D721Med (cell line): ENCODE measurements around the gene ARAP2.
A peak's percentile ranks its signal among the peaks of the same experiment; 100 is the strongest.

Source experiments
- DNase-seq: peaks from one replicate; pipeline ENCODE4 v3.0.0; 2011; ENCODE audit warnings: low spot score; ENCODE audit not compliant: insufficient read length
- FAIRE-seq: peaks from 2 replicates; lab custom pipeline; 2011; peaks lifted over from hg19 to GRCh38; lab: Jason Lieb, UNC
- TF ChIP-seq, protein P1 (sequence below): IDR thresholded peaks from 2 replicates; pipeline ENCODE4 v1.5.1; 2012; ENCODE audit warnings: mild to moderate bottlenecking, control low read depth; ENCODE audit not compliant: insufficient read depth; ENCODE audit errors: missing control alignments

ARAP2 gene

DNA sequence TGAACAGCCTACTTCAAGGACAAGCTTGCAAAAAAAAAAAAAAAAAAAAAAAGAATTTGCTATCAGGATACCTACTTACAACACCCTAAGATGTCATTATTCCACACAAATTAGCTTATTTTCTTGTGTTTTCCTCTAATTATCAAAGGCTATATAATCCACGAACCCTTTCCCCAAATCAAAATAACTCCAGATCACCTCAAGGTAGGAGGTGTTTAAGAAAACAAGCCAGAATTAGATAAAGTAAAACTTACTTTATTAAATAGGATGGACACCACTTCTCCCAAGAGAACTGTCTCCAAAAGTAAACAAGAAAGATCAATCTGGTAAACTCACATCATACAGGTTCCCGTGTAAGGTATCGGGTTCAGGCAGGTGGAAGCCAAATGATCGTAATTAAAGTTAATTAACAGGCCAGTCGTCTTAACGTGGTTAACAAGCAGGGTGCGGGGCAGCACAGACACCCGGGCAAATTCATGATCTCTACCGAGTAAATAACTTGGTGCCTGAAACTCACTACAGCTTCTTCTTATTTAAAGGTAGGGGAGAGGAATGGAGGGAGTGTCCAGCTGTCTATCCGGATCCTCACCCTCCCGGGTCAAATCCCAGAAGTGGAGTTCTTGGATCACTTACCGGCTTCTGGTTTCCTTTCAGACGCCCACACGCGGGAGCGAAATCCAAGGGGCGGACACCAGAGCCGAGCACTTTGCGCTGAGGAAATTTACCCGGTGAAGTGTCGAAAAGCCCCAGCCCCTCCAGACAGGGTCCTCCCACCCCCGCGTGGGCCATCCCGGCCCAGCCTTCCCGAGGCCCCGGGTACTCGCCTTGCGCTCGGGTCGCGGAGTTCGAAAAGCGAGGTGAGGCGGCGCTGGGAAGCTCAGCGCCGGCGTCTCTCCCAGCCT lies 708 bp downstream of the ARAP2 start:
- no peak for FAIRE-seq
- TF ChIP-seq, protein P1, sequence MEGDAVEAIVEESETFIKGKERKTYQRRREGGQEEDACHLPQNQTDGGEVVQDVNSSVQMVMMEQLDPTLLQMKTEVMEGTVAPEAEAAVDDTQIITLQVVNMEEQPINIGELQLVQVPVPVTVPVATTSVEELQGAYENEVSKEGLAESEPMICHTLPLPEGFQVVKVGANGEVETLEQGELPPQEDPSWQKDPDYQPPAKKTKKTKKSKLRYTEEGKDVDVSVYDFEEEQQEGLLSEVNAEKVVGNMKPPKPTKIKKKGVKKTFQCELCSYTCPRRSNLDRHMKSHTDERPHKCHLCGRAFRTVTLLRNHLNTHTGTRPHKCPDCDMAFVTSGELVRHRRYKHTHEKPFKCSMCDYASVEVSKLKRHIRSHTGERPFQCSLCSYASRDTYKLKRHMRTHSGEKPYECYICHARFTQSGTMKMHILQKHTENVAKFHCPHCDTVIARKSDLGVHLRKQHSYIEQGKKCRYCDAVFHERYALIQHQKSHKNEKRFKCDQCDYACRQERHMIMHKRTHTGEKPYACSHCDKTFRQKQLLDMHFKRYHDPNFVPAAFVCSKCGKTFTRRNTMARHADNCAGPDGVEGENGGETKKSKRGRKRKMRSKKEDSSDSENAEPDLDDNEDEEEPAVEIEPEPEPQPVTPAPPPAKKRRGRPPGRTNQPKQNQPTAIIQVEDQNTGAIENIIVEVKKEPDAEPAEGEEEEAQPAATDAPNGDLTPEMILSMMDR = no peak
- no peak for DNase-seq

DNA sequence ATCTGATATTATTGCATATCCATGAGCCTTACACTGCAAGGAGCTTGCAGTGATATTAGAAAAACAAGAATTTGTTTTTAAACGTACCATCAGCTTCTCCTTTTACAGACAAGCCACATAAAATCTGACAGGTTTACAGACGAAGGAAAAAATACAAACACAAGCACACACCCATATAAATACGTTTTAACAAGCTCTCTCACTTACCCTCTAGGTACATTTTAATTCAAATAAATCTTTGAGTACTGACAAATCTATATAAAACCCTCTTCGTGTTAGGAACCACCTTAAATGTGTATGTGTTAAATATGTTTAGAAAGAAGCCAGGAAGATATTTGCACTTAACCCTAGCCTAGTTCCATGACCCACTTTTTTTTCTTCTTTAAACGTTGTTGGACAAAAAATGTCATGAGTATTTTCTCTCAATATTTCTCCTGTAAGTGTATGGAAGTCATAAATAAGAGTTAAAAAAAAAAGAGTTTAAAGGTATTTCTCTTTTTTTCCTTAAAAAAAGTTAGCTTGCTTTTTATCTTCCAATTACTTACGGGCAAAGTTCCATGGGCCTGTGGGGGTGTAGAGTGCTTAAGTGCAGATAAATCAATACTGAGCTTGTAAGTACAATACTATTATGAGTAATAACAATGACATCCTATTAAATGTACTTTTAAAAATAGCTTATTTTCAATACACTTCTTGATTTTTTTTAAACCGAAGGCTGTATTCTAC lies 1.5 kb downstream of the ARAP2 start:
- TF ChIP-seq, protein P1 = no peak
- DNase-seq = no peak
- FAIRE-seq = peak; percentile 53

DNA sequence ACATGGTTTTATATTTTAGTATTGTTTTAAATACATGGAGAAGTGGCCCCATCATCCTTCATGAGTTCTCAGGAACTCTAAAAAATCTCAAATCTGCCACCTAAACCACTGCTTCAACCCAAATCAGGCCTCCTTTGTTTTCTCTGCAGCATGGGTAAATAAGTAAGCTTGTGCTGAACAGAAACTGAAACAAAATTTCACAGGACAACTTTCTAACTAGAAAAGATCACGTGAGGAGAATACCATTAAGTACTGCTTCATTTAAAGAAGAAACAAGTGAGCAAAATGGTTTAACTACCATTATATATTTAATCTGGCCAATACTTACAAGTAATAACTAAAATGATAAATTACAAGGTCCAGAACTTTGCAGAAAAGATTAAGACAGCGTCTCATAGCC lies 2.5 kb downstream of the ARAP2 start:
- TF ChIP-seq, protein P1 = no peak
- FAIRE-seq (no peak), DNase-seq (no peak)

DNA sequence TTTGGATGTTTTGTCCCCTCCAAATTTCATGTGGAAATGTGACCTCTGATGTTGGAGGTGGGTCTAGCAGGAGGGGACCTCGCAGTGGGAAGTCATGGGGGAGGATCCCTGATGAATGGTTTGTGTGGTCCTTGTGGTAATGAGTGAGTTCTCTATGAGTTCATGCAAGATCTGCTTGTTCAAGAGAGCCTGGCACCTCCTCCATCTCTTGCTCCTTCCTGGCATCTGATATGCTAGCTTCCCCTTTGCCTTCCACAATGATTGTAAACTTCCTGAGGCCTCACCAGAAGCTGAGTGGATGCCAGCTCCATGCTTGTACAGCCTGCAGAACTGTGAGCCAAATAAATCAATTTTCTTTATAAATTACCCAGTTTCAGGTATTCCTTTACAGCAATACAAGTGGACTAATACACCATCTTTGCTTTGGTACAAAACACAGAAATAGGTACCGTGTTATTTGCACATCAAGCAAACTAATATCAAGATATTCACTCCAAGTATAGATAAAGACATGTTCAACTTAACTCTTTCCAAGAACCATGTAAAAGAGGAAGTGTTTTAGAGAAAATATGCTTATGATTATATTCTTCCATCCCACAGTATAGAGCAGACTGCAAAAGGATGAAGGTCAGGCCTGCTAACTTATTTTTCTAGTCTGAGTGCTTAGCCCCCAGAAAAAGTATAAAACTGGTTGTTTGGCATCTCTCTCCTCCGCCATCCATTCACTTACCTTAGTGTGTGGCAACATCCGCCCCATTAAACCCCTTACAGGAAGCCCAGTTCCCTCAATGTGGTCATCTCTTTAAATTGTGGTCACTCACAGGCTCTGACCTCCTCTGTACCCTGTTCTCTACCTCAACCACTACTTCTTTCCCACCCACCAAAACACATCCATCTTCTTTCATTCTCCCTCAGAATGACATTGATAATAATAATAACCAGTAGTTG lies 6.7 kb downstream of the ARAP2 start:
- FAIRE-seq (no peak), DNase-seq (no peak)
- TF ChIP-seq, protein P1 = no peak

DNA sequence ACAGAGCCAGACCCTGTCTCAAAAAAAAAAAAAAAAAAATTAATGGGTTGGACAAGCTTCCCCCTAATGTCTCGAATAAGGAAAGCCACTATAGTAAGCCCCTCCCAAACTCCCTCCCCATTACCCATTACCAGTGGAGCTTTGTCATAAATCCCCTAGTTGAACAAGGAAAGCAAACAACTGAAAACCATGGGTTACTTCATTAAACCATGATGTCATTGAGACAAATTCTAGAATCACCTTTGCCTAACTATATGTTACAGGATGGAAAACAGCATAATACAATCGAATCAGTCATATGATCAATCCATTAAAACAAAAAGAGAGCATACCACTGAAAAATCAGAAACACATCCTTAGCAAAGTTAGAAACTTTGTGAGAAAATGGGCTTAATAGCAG lies 8.2 kb downstream of the ARAP2 start:
- no peak for FAIRE-seq
- no peak for DNase-seq
- TF ChIP-seq, protein P1 = no peak

DNA sequence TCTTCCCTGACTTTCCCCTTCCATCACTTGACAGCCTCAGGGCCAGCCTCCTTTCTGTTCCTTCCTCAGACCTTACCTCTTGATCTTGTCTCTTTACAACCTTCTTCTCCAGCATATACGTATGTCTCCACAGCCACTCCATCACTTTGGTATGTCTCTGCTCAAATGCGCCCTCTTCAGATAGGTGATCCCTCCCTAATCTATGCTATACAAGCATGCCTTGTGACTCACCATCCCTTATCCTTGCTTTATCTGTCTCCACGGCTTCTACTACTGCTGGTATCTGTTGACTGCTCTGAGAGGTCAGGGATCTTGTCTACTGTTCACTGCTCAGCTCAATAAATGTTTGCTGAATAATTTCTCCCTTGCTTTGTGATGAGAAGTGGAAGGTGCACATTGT lies 9.0 kb downstream of the ARAP2 start:
- DNase-seq = no peak
- no peak for FAIRE-seq
- TF ChIP-seq, protein P1 = no peak
